GM13976 (cell line): ENCODE data around the gene TMEM63C.

ENCODE experiments used
- DNase-seq: peaks from one replicate; pipeline ENCODE4 v3.0.0; 2012; ENCODE audit warnings: low spot score
- in situ Hi-C: fragments of 300-500 bp; cut with MboI; formaldehyde crosslinking; loops from one replicate; pipeline ENCODE4 v1.12.0; 2022; ENCODE audit warnings: low sequenced_read_pairs, mixed read lengths, inconsistent platforms; ENCODE audit not compliant: unreplicated experiment
- TF ChIP-seq, protein P1 (sequence below): IDR thresholded peaks from 2 replicates; pipeline ENCODE4 v1.5.1; 2012; ENCODE audit warnings: borderline replicate concordance, mild to moderate bottlenecking; ENCODE audit not compliant: insufficient read depth; ENCODE audit errors: extremely low read depth, missing control alignments, control extremely low read depth

The TMEM63C gene

DNA sequence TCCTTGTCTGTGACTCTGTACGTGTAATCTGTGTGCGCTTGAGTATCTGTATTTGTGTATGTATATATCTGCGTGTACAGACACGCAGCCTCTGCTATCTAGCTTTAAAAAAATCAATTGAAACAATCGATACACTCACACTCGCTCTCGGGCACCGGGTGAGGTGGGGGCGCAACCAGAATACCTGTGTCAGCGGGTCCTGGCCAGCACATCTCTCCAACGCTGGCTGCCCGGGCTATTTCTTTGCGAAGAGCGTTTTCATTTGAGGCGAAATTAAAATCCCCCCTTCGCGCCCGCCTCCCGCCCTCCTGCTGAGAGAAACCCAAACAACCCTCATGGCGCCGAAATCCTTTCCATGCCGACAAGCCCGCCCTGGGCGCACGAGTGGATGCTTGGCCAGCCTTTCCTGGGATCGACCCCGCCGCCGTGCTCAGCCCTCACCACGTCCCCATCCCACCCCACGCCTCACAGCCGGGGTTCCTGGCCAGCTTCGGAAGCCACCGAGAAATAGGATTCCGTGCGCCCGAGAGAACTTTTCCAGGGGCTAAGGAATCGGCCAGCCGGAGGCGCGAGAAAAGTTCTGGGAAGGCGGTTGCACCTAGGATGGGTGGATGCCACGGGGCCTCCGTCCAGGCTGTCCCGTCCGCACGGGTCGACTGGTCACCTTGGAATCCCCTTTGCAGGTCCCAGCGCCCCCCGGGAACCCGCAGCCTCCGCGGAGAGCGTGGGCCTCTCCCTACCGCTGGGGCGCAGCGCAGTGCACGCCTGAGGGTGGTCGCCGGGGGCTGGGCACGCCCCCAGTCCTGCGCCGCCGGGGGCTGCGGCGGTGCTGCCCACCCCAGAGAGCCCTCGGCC lies 41.0 kb upstream of the TMEM63C start:
- no peak for DNase-seq
- TF ChIP-seq, protein P1, sequence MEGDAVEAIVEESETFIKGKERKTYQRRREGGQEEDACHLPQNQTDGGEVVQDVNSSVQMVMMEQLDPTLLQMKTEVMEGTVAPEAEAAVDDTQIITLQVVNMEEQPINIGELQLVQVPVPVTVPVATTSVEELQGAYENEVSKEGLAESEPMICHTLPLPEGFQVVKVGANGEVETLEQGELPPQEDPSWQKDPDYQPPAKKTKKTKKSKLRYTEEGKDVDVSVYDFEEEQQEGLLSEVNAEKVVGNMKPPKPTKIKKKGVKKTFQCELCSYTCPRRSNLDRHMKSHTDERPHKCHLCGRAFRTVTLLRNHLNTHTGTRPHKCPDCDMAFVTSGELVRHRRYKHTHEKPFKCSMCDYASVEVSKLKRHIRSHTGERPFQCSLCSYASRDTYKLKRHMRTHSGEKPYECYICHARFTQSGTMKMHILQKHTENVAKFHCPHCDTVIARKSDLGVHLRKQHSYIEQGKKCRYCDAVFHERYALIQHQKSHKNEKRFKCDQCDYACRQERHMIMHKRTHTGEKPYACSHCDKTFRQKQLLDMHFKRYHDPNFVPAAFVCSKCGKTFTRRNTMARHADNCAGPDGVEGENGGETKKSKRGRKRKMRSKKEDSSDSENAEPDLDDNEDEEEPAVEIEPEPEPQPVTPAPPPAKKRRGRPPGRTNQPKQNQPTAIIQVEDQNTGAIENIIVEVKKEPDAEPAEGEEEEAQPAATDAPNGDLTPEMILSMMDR = no peak
- in situ Hi-C loops = no loop called here

DNA sequence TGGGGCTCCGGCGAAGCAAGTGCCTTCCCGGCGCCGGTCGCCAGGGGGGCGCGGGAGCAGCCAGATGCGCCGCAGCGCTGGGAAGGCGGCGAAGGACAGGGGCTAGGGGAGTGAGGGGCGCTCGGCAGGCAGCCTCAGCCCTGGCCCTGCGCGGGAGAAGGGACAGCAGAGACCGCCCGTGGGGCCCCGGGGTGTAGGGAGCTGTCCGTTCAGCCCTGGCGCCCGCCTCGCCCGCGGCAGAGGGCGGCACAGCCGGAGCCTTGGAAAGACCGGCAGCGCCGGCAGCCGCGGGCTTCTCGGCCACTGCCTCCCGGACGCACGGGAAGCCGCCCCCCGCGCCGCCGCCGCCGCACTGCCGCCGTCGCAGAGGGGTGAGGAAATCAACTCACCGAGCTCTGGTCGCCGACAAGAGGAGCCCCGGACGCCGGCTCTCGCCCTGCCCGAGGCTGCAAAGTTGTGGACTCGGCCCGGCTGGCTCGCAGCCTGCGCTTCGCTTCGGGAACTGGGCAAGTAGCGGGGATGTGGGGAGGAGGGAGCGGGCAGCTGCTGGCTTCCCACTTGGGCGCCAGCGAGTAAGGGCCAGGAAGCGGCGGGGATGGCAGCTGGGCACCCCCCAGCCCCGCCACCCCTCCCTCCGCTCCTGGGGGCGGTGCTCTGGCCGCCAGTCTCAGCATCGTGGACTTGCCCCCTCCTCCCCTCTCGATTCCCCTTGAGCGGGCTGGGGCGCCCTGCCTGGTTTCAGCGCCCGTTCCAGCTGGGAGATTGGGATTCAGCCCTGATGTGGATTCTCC lies 40.2 kb upstream of the TMEM63C start, which contains the start of gene ZDHHC22:
TSS of gene ZDHHC22 (minus strand) at position 578 of the 791 bp plus-strand sequence. CDS start 2,053 bp downstream, outside the sequence.
- DNase-seq = peak; percentile 62
- TF ChIP-seq, protein P1 = peak; percentile 2
- in situ Hi-C loops = no loop called here

GRCh38 chr14:77142005-77142800 lies 39.4 kb upstream of the TMEM63C start:
- no peak for DNase-seq
- TF ChIP-seq, protein P1 = no peak
- in situ Hi-C loops = no loop called here

GRCh38 chr14:77143071-77143470 lies 38.5 kb upstream of the TMEM63C start:
- no peak for DNase-seq
- in situ Hi-C loops = no loop called here
- TF ChIP-seq, protein P1 = no peak

- in situ Hi-C loops = no loop called here
- no peak for DNase-seq
- TF ChIP-seq, protein P1 = no peak
Observed at GRCh38 chr14:77144412-77145115, 37.0 kb upstream of the TMEM63C start.
